Common myeloid progenitor, CD34-positive (primary cell): ENCODE measurements around the gene DPEP1.
A peak's percentile ranks its signal among the peaks of the same experiment; 100 is the strongest.

ENCODE experiments used
- CTCF ChIA-PET: fragments of 350-600 bp; sonication (Branson Sonifier 250); formaldehyde crosslinking; loops from one replicate; lab custom pipeline; 2021; ENCODE audit warnings: antibody characterized with exemption; lab: Charles Lee
- POLR2A ChIA-PET: fragments of 350-600 bp; sonication (Branson Sonifier 250); formaldehyde crosslinking; loops from one replicate; lab custom pipeline; 2021; ENCODE audit warnings: antibody characterized with exemption; lab: Charles Lee
- DNase-seq, 3 donors: peaks; one replicate each; pipeline versions ENCODE4 v3.0.0 to v3.0.0-alpha.2; 2013
- H3K27ac ChIP-seq, 2 experiments: 1 replicate in 1 of 2; 2 replicates in 1 of 2; pipeline ENCODE4 v1.7.0; 2013; ENCODE audit warnings: inconsistent platforms in 2 of 2, low read length in 2 of 2, mild to moderate bottlenecking in 2 of 2, low read depth in 1 of 2, moderate library complexity in 1 of 2; ENCODE audit not compliant: severe bottlenecking in 2 of 2, insufficient read depth in 1 of 2, poor library complexity in 1 of 2
- H3K27me3 ChIP-seq, 5 experiments: replicated peaks in 2 of 5; 1 replicate in 3 of 5; 2 replicates in 2 of 5; pipeline versions ENCODE4 v1.6.1 to v1.7.0; 2013; ENCODE audit warnings: low read length in 4 of 5, mild to moderate bottlenecking in 2 of 5, moderate library complexity in 2 of 5, inconsistent platforms in 1 of 5; ENCODE audit not compliant: insufficient read depth in 5 of 5, control insufficient read depth in 4 of 5
- H3K36me3 ChIP-seq, 4 experiments: 1 replicate in 2 of 4; 2 replicates in 2 of 4; pipeline versions ENCODE4 v1.6.1 to v1.7.0; 2013; ENCODE audit warnings: low read length in 3 of 4, control low read depth in 1 of 4, mild to moderate bottlenecking in 1 of 4; ENCODE audit not compliant: control insufficient read depth in 4 of 4, insufficient read depth in 4 of 4
- H3K4me1 ChIP-seq, 4 experiments: 1 replicate in 3 of 4; 2 replicates in 1 of 4; pipeline versions ENCODE4 v1.6.1 to v1.7.1; 2013; ENCODE audit warnings: low read length in 3 of 4, mild to moderate bottlenecking in 3 of 4, control low read depth in 1 of 4, inconsistent platforms in 1 of 4, moderate library complexity in 1 of 4; ENCODE audit not compliant: control insufficient read depth in 4 of 4, insufficient read depth in 4 of 4; ENCODE audit errors: control extremely low read depth in 1 of 4
- H3K4me3 ChIP-seq, 7 experiments: 1 replicate in 4 of 7; 2 replicates in 3 of 7; pipeline versions ENCODE4 v1.5.1 to v1.7.0; 2013; ENCODE audit warnings: mild to moderate bottlenecking in 7 of 7, low read length in 6 of 7, moderate library complexity in 6 of 7, inconsistent platforms in 2 of 7, low read depth in 2 of 7, control low read depth in 1 of 7; ENCODE audit not compliant: insufficient read depth in 4 of 7, control insufficient read depth in 1 of 7; ENCODE audit errors: extremely low read depth in 1 of 7
- H3K9me3 ChIP-seq, 5 experiments: 1 replicate in 4 of 5; 2 replicates in 1 of 5; pipeline versions ENCODE4 v1.6.1 to v1.7.1; 2013; ENCODE audit warnings: low read length in 4 of 5, mild to moderate bottlenecking in 2 of 5, inconsistent platforms in 1 of 5, low read depth in 1 of 5, moderate library complexity in 1 of 5; ENCODE audit not compliant: control insufficient read depth in 4 of 5, insufficient read depth in 2 of 5; ENCODE audit errors: control extremely low read depth in 1 of 5
- WGBS: methylation state at CpG from one replicate; pipeline ENCODE4 v1.1.5; 2013; ENCODE audit not compliant: insufficient coverage; 5-methylcytosine and 5-hydroxymethylcytosine counted together

The DPEP1 gene

GRCh38 chr16:89639385-89639784 is 25.9 kb downstream of the DPEP1 start:
- H3K4me1 ChIP-seq, result peaks cover 0 to 6% (median 2%) of the 10 kb centered on the region in 4 experiments
- peaks cover 0 to 4% (median 4%) of the 10 kb centered on the region in 4 experiments for H3K36me3 ChIP-seq
- ChIA-PET CTCF (interaction anchor here (0.6 to 1.3 kb wide), 3 partner anchors 10 to 55 kb away, joined by 3 read pairs; no protein-coding TSS in a partner anchor), POLR2A (no interaction called here)
- DNase-seq, result no peak
- peaks cover 0 to 4% (median 0%) of the 10 kb centered on the region in 5 experiments for H3K9me3 ChIP-seq
- no peaks in the 10 kb centered on the region for H3K27me3 ChIP-seq
- H3K27ac ChIP-seq, result no peak overlapping the region
- WGBS, result 100% methylated on average over 3 of the region's 6 CpGs
- H3K4me3 ChIP-seq, result no peak overlapping the region

- no peaks in the 10 kb centered on the region for H3K9me3 ChIP-seq
- DNase-seq, result no peak
- H3K27me3 ChIP-seq, result no peaks in the 10 kb centered on the region
- H3K36me3 ChIP-seq, result peaks cover 0 to 26% (median 21%) of the 10 kb centered on the region in 4 experiments
- ChIA-PET CTCF (interaction anchor here (1.1 kb wide), 1 partner anchor 306 kb away, joined by 3 read pairs; no protein-coding TSS in a partner anchor), POLR2A (no interaction called here)
- H3K27ac ChIP-seq, result no peak overlapping the region
- 60% methylated on average over 5 of the region's 14 CpGs for WGBS
- peaks cover 0 to 6% (median 2%) of the 10 kb centered on the region in 4 experiments for H3K4me1 ChIP-seq
- peak overlapping the region in 2 of 7 experiments; percentile 58 to 71 for H3K4me3 ChIP-seq
Observed at GRCh38 chr16:89641458-89642119, 28.1 kb downstream of the DPEP1 start.

GRCh38 chr16:89642574-89642973 is 29.1 kb downstream of the DPEP1 start:
- Histone ChIP-seq H3K4me1 (peaks cover 0 to 6% (median 2%) of the 10 kb centered on the region in 4 experiments), H3K4me3 (no peak overlapping the region), H3K27ac (no peak overlapping the region), H3K27me3 (no peaks in the 10 kb centered on the region), H3K9me3 (peaks cover 0 to 3% (median 0%) of the 10 kb centered on the region in 5 experiments), H3K36me3 (peaks cover 4 to 34% (median 25%) of the 10 kb centered on the region in 4 experiments)
- POLR2A ChIA-PET, result interaction anchor here (1.1 kb wide), 1 partner anchor 44 kb away, joined by 3 read pairs; the partner anchor contains the start of gene CDK10
- DNase-seq, result no peak
- WGBS, result 90% methylated on average over 11 of the region's 13 CpGs
- CTCF ChIA-PET, result no interaction called here

GRCh38 chr16:89643769-89644300 is 30.4 kb downstream of the DPEP1 start:
- H3K27me3 ChIP-seq, result no peaks in the 10 kb centered on the region
- CTCF ChIA-PET, result no interaction called here
- H3K36me3 ChIP-seq, result peaks cover 4 to 38% (median 25%) of the 10 kb centered on the region in 4 experiments
- POLR2A ChIA-PET, result no interaction called here
- H3K4me3 ChIP-seq, result no peak overlapping the region
- H3K9me3 ChIP-seq, result peaks cover 0 to 3% (median 0%) of the 10 kb centered on the region in 5 experiments
- no peak overlapping the region for H3K27ac ChIP-seq
- peaks cover 0 to 6% (median 2%) of the 10 kb centered on the region in 4 experiments for H3K4me1 ChIP-seq
- DNase-seq, result no peak
- 91% methylated on average over 13 of the region's 14 CpGs for WGBS

GRCh38 chr16:89645122-89645521 is 31.7 kb downstream of the DPEP1 start:
- no peak for DNase-seq
- Histone ChIP-seq H3K4me1 (peaks cover 0 to 6% (median 2%) of the 10 kb centered on the region in 4 experiments), H3K4me3 (no peak overlapping the region), H3K9me3 (peaks cover 0 to 3% (median 0%) of the 10 kb centered on the region in 5 experiments), H3K36me3 (peaks cover 4 to 42% (median 27%) of the 10 kb centered on the region in 4 experiments), H3K27me3 (no peaks in the 10 kb centered on the region), H3K27ac (no peak overlapping the region)
- over 99% methylated on average over 9 of the region's 11 CpGs for WGBS
- CTCF ChIA-PET, result interaction anchor here (0.6 to 1.0 kb wide), 2 partner anchors 30 to 44 kb away, joined by 3 read pairs; no protein-coding TSS in a partner anchor
- POLR2A ChIA-PET, result no interaction called here

GRCh38 chr16:89646270-89646669 is 32.8 kb downstream of the DPEP1 start:
- Histone ChIP-seq H3K9me3 (peaks cover 0 to 3% (median 0%) of the 10 kb centered on the region in 5 experiments), H3K36me3 (peaks cover 4 to 49% (median 30%) of the 10 kb centered on the region in 4 experiments), H3K27me3 (no peaks in the 10 kb centered on the region), H3K4me3 (no peak overlapping the region), H3K4me1 (no peaks in the 10 kb centered on the region), H3K27ac (no peak overlapping the region)
- no peak for DNase-seq
- WGBS, result 98% methylated on average over 22 of the region's 22 CpGs
- ChIA-PET POLR2A (no interaction called here), CTCF (no interaction called here)

GRCh38 chr16:89646906-89647305 is 33.5 kb downstream of the DPEP1 start:
- Histone ChIP-seq H3K4me1 (no peaks in the 10 kb centered on the region), H3K36me3 (peaks cover 4 to 52% (median 35%) of the 10 kb centered on the region in 4 experiments), H3K27ac (no peak overlapping the region), H3K27me3 (no peaks in the 10 kb centered on the region), H3K4me3 (no peak overlapping the region), H3K9me3 (peaks cover 0 to 3% (median 0%) of the 10 kb centered on the region in 5 experiments)
- 94% methylated on average over 10 of the region's 12 CpGs for WGBS
- ChIA-PET POLR2A (no interaction called here), CTCF (interaction anchor here (0.6 kb wide), 1 partner anchor 227 kb away, joined by 3 read pairs; no protein-coding TSS in a partner anchor)
- no peak for DNase-seq
